IPS-20b (cell line): ENCODE measurements around the gene DIPK1B.
"Not testable (repeated sequence)": the region's sequence is repeated elsewhere in the genome, so short reads cannot be mapped to it uniquely, and the experiment has no call there.

Experiments
- H3K27ac ChIP-seq: one replicate; pipeline ENCODE4 v1.5.1; 2013; ENCODE audit warnings: low read length
- H3K27me3 ChIP-seq: 2 replicates; pipeline ENCODE4 v1.6.1; 2013; ENCODE audit warnings: mild to moderate bottlenecking, low read length, inconsistent platforms; ENCODE audit not compliant: insufficient read depth
- H3K36me3 ChIP-seq: 2 replicates; pipeline ENCODE4 v1.6.1; 2013; ENCODE audit warnings: low read depth, mild to moderate bottlenecking, inconsistent platforms, low read length, moderate library complexity; ENCODE audit not compliant: insufficient read depth
- H3K4me1 ChIP-seq: 2 replicates; pipeline ENCODE4 v1.6.1; 2013; ENCODE audit warnings: mild to moderate bottlenecking, control low read depth, inconsistent platforms, low read length, moderate library complexity; ENCODE audit not compliant: insufficient read depth
- H3K4me3 ChIP-seq: 2 replicates; pipeline ENCODE4 v1.5.1; 2013; ENCODE audit warnings: mild to moderate bottlenecking, low read length, inconsistent platforms
- H3K9ac ChIP-seq: 2 replicates; pipeline ENCODE4 v1.6.1; 2013; ENCODE audit warnings: low read depth, mild to moderate bottlenecking, inconsistent platforms, low read length, moderate library complexity
- H3K9me3 ChIP-seq: 2 replicates; pipeline ENCODE4 v1.6.1; 2013; ENCODE audit warnings: mild to moderate bottlenecking, low read depth, low read length, inconsistent platforms; ENCODE audit not compliant: insufficient read depth

DIPK1B gene

DNA sequence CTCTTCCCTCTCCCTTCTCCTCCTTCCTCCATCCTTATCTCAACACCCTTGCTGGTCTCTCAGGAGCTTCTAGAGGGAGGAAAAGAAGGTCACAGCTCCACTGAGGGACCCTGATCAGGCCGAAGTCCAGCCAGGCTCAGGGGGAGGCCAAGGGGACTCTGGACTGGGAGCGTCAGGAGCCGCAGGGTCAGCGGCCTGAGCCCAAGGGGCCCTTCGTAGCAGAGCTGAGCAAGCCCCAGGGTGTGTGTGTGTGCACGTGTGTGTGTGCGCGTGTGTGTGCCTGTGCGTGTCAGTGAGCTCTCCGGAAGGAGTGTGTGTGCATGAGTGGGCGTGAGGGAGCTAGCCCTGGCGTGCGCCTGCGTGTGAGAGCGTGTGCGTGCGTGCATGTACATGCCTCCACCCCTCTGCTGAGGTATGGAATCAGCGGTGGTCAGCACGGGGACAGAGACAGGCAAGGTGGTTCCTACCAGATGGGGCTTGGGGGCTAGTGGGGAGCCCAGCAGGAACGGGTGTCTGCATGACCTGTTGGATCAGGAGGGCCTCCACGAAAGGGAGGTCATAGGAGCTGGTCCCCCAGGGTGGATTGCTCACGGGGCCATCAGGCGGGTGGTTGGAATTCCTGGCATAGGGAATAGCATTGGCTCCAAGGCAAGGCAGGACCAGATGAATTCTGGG lies 15.1 kb upstream of the DIPK1B start:
- no peaks in the 10 kb centered on the region for H3K36me3 ChIP-seq
- peaks cover 10% of the 10 kb centered on the region for H3K27me3 ChIP-seq
- no peaks in the 10 kb centered on the region for H3K4me1 ChIP-seq
- no peak overlapping the region for H3K4me3 ChIP-seq
- no peak overlapping the region for H3K27ac ChIP-seq
- H3K9ac ChIP-seq = no peak overlapping the region
- no peaks in the 10 kb centered on the region for H3K9me3 ChIP-seq

GRCh38 chr9:136697821-136698526 lies 14.4 kb upstream of the DIPK1B start:
- Histone ChIP-seq H3K27ac (no peak overlapping the region), H3K27me3 (peaks cover 10% of the 10 kb centered on the region), H3K4me3 (no peak overlapping the region), H3K9me3 (no peaks in the 10 kb centered on the region), H3K4me1 (no peaks in the 10 kb centered on the region), H3K36me3 (no peaks in the 10 kb centered on the region), H3K9ac (no peak overlapping the region)

- Histone ChIP-seq H3K36me3 (no peaks in the 10 kb centered on the region), H3K9ac (no peak overlapping the region), H3K27me3 (peaks cover 10% of the 10 kb centered on the region), H3K4me1 (no peaks in the 10 kb centered on the region), H3K27ac (no peak overlapping the region), H3K4me3 (no peak overlapping the region), H3K9me3 (no peaks in the 10 kb centered on the region)
Measured at GRCh38 chr9:136698635-136699246, 13.6 kb upstream of the DIPK1B start.

DNA sequence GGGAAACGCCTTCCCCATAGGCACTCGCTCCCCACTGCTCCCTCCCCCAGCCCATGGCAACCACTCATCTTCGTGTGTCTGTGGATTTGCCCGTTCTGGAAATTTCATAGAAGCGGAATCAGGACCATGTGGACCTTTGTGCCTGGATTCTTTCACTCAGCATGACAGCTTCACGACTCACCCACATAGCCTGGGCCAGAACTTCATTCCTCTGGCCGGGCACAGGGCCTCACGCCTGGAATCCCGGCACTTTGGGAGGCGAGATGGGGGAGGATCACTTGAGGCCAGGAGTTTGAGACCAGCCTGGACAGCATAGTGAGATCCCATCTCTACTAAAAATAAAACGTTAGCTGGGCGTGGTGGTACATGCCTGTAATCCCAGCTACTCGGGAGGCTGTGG lies 12.1 kb upstream of the DIPK1B start:
- H3K27ac ChIP-seq = no peak overlapping the region
- H3K27me3 ChIP-seq = peaks cover 10% of the 10 kb centered on the region
- no peaks in the 10 kb centered on the region for H3K36me3 ChIP-seq
- no peak overlapping the region for H3K9ac ChIP-seq
- no peaks in the 10 kb centered on the region for H3K4me1 ChIP-seq
- H3K9me3 ChIP-seq = no peaks in the 10 kb centered on the region
- no peak overlapping the region for H3K4me3 ChIP-seq

GRCh38 chr9:136700959-136701667 lies 11.3 kb upstream of the DIPK1B start:
- no peaks in the 10 kb centered on the region for H3K4me1 ChIP-seq
- H3K27ac ChIP-seq = no peak overlapping the region
- no peaks in the 10 kb centered on the region for H3K36me3 ChIP-seq
- H3K27me3 ChIP-seq = peaks cover 10% of the 10 kb centered on the region
- no peak overlapping the region for H3K4me3 ChIP-seq
- H3K9me3 ChIP-seq = no peaks in the 10 kb centered on the region
- H3K9ac ChIP-seq = no peak overlapping the region

DNA sequence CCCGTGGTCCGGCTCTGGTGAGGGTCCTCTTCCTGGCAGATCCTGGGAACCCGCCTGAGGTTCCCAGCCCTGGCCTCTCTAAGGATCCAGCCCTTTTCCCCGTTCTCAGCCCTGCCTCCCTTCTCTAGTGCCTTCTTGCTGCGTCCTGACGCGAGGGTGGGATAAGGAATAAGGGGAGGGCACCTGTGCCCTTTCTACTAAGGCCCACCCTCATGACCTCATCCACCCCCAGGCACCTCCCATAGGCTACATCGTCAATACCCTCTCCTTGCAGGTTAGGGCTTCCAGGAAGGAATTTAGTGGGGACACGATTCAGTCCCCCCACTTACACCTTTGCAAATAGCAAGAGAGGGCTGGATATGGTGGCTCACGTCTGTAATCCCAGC lies 10.7 kb upstream of the DIPK1B start:
- no peaks in the 10 kb centered on the region for H3K4me1 ChIP-seq
- H3K27me3 ChIP-seq = peaks cover 10% of the 10 kb centered on the region
- no peak overlapping the region for H3K4me3 ChIP-seq
- H3K9me3 ChIP-seq = no peaks in the 10 kb centered on the region
- no peak overlapping the region for H3K27ac ChIP-seq
- H3K36me3 ChIP-seq = no peaks in the 10 kb centered on the region
- H3K9ac ChIP-seq = no peak overlapping the region

DNA sequence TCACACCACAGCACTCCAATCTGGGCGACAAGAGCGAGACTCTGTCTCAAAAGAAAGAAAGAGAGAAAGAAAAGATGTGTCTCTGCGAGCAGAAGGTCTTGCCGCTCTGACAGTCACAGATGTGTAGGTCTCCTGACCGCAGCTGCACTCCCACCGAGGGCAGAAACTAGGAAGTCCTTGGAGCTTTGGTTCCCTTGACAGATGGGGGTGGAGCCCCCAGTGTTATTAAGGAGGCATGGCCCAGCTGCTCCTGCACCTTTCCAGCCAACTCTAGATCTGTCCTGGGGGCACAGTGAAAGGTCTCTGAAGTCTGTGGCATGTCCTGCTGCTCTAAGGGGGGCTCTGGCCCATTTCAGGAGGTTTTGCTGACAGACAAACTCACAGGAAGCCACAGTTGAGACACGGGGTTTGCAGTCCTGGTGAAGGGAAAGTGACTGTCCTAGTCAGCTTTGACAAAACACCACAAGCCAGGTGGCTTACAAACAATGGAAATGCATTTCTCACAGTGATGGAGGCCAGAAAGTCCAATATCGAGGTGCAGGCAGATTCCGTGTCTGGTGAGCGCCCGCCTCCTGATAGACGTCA lies 9.0 kb upstream of the DIPK1B start:
- Histone ChIP-seq H3K27ac (no peak overlapping the region), H3K4me3 (no peak overlapping the region), H3K9ac (no peak overlapping the region), H3K36me3 (no peaks in the 10 kb centered on the region), H3K9me3 (no peaks in the 10 kb centered on the region), H3K27me3 (peaks cover 10% of the 10 kb centered on the region), H3K4me1 (no peaks in the 10 kb centered on the region)

- not testable (repeated sequence) for H3K27ac ChIP-seq, H3K4me1 ChIP-seq, H3K9ac ChIP-seq, H3K4me3 ChIP-seq, H3K9me3 ChIP-seq, H3K36me3 ChIP-seq
- H3K27me3 ChIP-seq = peaks cover 10% of the 10 kb centered on the region
Measured at GRCh38 chr9:136704741-136705140, 7.6 kb upstream of the DIPK1B start.

GRCh38 chr9:136705564-136705963 lies 6.8 kb upstream of the DIPK1B start:
- Histone ChIP-seq H3K4me3 (no peak overlapping the region), H3K9me3 (no peaks in the 10 kb centered on the region), H3K27me3 (peaks cover 14% of the 10 kb centered on the region), H3K9ac (no peak overlapping the region), H3K27ac (no peak overlapping the region), H3K4me1 (no peaks in the 10 kb centered on the region), H3K36me3 (no peaks in the 10 kb centered on the region)

- H3K4me3 ChIP-seq = no peak overlapping the region
- H3K4me1 ChIP-seq = no peaks in the 10 kb centered on the region
- no peak overlapping the region for H3K9ac ChIP-seq
- no peaks in the 10 kb centered on the region for H3K36me3 ChIP-seq
- H3K27me3 ChIP-seq = peaks cover 17% of the 10 kb centered on the region; the same call in 1 of the 2 replicates
- H3K27ac ChIP-seq = no peak overlapping the region
- no peaks in the 10 kb centered on the region for H3K9me3 ChIP-seq
Measured at GRCh38 chr9:136707011-136707410, 5.4 kb upstream of the DIPK1B start.

- Histone ChIP-seq H3K36me3 (no peaks in the 10 kb centered on the region), H3K9me3 (no peaks in the 10 kb centered on the region), H3K27me3 (peaks cover 17% of the 10 kb centered on the region; the same call in 1 of the 2 replicates), H3K4me3 (no peak overlapping the region), H3K9ac (no peak overlapping the region), H3K4me1 (no peaks in the 10 kb centered on the region), H3K27ac (no peak overlapping the region)
Measured at GRCh38 chr9:136707849-136708517, 4.4 kb upstream of the DIPK1B start.
